GM21717 (cell line): Measurements from ENCODE around the gene TCF20.

Experiments used
- ATAC-seq: cut with Tn5 transposase; IDR thresholded peaks from one replicate; pipeline ENCODE4 v1.9.1; 2021; ENCODE audit warnings: mild to moderate bottlenecking, moderate library complexity; ENCODE audit not compliant: unreplicated experiment

Gene TCF20

GRCh38 chr22:42268852-42269410 lies 1.5 kb downstream of the TCF20 start:
- no peak for ATAC-seq

- ATAC-seq = no peak
Measured at GRCh38 chr22:42265321-42265720, 5.1 kb downstream of the TCF20 start.

GRCh38 chr22:42263944-42264343 lies 6.5 kb downstream of the TCF20 start:
- no peak for ATAC-seq

GRCh38 chr22:42262964-42263363 lies 7.5 kb downstream of the TCF20 start:
- ATAC-seq = no peak

- ATAC-seq = no peak
Measured at GRCh38 chr22:42261296-42261695, 9.2 kb downstream of the TCF20 start.

GRCh38 chr22:42258126-42258525 lies 12.3 kb downstream of the TCF20 start:
- ATAC-seq = no peak

GRCh38 chr22:42257386-42257785 lies 13.1 kb downstream of the TCF20 start:
- ATAC-seq = no peak

GRCh38 chr22:42256930-42257329 lies 13.5 kb downstream of the TCF20 start:
- no peak for ATAC-seq

GRCh38 chr22:42256220-42256619 lies 14.2 kb downstream of the TCF20 start:
- no peak for ATAC-seq

GRCh38 chr22:42249831-42250230 lies 20.6 kb downstream of the TCF20 start:
- no peak for ATAC-seq

- no peak for ATAC-seq
Measured at GRCh38 chr22:42248995-42249394, 21.5 kb downstream of the TCF20 start.

- no peak for ATAC-seq
Measured at GRCh38 chr22:42247596-42247995, 22.9 kb downstream of the TCF20 start.

- ATAC-seq = no peak
Measured at GRCh38 chr22:42243802-42244060, 26.7 kb downstream of the TCF20 start.

- no peak for ATAC-seq
Measured at GRCh38 chr22:42236848-42237247, 33.6 kb downstream of the TCF20 start.

GRCh38 chr22:42236268-42236667 lies 34.2 kb downstream of the TCF20 start:
- no peak for ATAC-seq

GRCh38 chr22:42233879-42234278 lies 36.6 kb downstream of the TCF20 start:
- no peak for ATAC-seq

GRCh38 chr22:42231929-42232328 lies 38.5 kb downstream of the TCF20 start:
- ATAC-seq = no peak

GRCh38 chr22:42229455-42230149 lies 40.9 kb downstream of the TCF20 start:
- ATAC-seq = no peak

- ATAC-seq = no peak
Measured at GRCh38 chr22:42228483-42228882, 42.0 kb downstream of the TCF20 start.

GRCh38 chr22:42227435-42227834 lies 43.0 kb downstream of the TCF20 start:
- ATAC-seq = no peak

GRCh38 chr22:42225841-42226240 lies 44.6 kb downstream of the TCF20 start:
- no peak for ATAC-seq

- ATAC-seq = no peak
Measured at GRCh38 chr22:42222140-42222539, 48.3 kb downstream of the TCF20 start.
